Epithelial cell of esophagus (primary cell): Measurements from ENCODE around the gene CFAP77.
A peak's percentile ranks its signal among the peaks of the same experiment; 100 is the strongest.

Source experiments
- DNase-seq: peaks from one replicate; pipeline ENCODE4 v3.0.0; 2010; ENCODE audit warnings: low read depth
- H3K4me3 ChIP-seq: 2 replicates; pipeline ENCODE4 v1.5.1; 2011; ENCODE audit warnings: mild to moderate bottlenecking, low read length, control low read depth
- TF ChIP-seq, protein P1 (sequence below): IDR thresholded peaks from 2 replicates; pipeline ENCODE4 v1.5.1; 2011; ENCODE audit warnings: low read depth, mild to moderate bottlenecking, low read length, control low read depth, inconsistent platforms; ENCODE audit not compliant: insufficient read depth; ENCODE audit errors: missing control alignments

The CFAP77 gene

DNA sequence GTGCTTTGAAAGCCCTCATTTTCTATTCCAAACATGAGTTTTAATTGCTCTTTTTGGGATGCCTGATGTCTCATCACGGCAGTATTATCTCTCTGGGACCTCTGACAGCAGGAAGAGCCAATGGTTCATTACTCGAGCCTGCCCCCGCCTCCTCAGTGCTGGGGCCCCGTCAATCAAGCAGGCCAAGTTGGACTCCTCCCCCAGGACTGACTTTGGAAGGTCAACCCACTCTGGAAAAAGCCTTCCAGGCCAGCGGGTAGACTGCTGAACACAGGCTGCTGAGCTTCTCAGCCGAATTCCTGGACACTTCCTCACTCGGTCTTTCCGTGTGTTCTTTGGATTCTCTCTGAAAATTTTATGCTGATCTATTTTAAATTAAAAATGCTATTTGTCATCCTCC lies 162.9 kb downstream of the CFAP77 start:
- TF ChIP-seq, protein P1, sequence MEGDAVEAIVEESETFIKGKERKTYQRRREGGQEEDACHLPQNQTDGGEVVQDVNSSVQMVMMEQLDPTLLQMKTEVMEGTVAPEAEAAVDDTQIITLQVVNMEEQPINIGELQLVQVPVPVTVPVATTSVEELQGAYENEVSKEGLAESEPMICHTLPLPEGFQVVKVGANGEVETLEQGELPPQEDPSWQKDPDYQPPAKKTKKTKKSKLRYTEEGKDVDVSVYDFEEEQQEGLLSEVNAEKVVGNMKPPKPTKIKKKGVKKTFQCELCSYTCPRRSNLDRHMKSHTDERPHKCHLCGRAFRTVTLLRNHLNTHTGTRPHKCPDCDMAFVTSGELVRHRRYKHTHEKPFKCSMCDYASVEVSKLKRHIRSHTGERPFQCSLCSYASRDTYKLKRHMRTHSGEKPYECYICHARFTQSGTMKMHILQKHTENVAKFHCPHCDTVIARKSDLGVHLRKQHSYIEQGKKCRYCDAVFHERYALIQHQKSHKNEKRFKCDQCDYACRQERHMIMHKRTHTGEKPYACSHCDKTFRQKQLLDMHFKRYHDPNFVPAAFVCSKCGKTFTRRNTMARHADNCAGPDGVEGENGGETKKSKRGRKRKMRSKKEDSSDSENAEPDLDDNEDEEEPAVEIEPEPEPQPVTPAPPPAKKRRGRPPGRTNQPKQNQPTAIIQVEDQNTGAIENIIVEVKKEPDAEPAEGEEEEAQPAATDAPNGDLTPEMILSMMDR, result no peak
- no peak for DNase-seq
- no peak overlapping the region for H3K4me3 ChIP-seq

DNA sequence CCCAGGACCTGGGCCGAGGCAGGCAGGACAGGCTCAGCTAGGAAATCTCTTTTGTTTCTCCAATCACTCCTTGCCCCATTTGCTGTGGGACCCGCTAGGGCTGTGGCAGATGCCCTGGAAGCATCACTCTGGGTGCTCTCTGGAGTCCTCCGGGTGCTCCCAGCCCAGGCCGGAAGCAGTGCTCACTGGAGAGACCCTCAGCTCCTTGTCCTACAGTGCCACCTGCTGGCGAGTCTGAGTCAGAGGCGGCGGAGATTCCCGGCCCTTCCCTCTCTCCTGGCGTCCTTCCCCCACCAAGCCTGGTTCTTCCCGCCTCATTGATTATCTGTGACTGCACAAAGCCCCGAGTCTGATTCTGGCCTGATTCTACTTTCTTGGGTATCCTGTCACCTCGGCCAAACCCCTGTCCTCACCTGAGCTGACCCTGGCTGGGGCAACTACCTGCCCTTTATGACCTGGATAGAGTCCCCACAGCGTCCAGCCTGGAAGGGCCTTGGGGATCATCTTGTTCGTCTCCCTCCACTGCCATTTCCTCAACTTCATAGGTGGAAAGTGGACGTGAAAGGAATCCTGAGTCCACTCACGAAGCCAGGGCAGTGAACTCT lies 165.1 kb downstream of the CFAP77 start:
- no peak overlapping the region for H3K4me3 ChIP-seq
- peak; percentile 74 for DNase-seq
- TF ChIP-seq, protein P1, result peak; percentile 77

- TF ChIP-seq, protein P1, result no peak
- DNase-seq, result no peak
- no peak overlapping the region for H3K4me3 ChIP-seq
Observed at GRCh38 chr9:132575811-132576210, 165.8 kb downstream of the CFAP77 start.

- no peak for DNase-seq
- no peak overlapping the region for H3K4me3 ChIP-seq
- TF ChIP-seq, protein P1, result no peak
Observed at GRCh38 chr9:132577119-132577518, 167.1 kb downstream of the CFAP77 start.

- DNase-seq, result no peak
- H3K4me3 ChIP-seq, result no peak overlapping the region
- TF ChIP-seq, protein P1, result no peak
Observed at GRCh38 chr9:132578367-132578932, 168.4 kb downstream of the CFAP77 start.

DNA sequence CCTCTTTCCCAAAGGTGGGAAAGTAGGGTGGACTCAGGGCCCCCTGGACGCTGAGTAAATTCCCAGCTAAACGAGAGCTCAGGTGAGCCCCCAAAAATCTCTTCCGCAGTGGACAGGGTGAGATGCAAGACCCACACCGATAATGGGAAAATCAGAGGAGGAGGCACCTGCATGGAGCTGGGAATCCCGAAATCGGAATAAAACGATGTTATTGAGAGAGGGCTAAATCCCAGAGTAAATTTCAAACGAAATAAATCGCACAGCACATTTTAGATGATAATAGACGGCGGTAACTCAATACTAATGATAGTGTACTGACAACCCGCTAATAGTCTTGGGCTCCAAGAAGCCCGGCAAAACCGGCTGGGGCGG lies 169.4 kb downstream of the CFAP77 start:
- no peak overlapping the region for H3K4me3 ChIP-seq
- no peak for DNase-seq
- TF ChIP-seq, protein P1, result no peak

DNA sequence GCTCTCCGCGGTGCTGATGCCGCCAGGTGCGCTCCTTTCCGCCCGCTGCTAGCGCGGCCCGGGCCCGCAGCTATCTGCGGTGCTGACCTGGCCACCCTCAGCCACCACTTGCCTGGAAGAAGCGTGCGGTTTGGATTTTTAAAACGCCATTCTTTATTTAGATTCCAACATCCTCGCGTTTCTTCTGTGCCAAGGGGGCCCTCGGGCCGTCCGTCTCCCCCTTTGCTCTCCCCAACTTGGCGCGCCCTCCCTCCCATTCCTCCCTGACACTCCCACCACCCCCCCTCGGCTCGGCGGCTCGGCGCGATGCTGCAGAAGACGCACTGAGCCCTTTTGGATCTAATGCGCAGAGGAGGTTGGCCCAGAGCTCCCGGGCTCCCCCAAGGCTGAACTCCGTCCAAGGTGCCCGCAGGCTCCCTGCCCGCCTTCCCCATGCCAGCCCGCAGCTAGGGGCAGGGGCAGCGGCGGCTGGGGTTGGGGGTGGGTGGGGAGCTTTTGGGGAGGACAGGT lies 172.3 kb downstream of the CFAP77 start, which contains the start of gene BARHL1:
Gene BARHL1 (plus strand): TSS at position 331 of the 510 bp plus-strand sequence. CDS start 192 bp downstream, outside the sequence.
- no peak within 1 kb of the TSS for H3K4me3 ChIP-seq
- no peak for DNase-seq
- TF ChIP-seq, protein P1, result no peak
